Measurements from ENCODE around the gene AMDHD2.

DNA sequence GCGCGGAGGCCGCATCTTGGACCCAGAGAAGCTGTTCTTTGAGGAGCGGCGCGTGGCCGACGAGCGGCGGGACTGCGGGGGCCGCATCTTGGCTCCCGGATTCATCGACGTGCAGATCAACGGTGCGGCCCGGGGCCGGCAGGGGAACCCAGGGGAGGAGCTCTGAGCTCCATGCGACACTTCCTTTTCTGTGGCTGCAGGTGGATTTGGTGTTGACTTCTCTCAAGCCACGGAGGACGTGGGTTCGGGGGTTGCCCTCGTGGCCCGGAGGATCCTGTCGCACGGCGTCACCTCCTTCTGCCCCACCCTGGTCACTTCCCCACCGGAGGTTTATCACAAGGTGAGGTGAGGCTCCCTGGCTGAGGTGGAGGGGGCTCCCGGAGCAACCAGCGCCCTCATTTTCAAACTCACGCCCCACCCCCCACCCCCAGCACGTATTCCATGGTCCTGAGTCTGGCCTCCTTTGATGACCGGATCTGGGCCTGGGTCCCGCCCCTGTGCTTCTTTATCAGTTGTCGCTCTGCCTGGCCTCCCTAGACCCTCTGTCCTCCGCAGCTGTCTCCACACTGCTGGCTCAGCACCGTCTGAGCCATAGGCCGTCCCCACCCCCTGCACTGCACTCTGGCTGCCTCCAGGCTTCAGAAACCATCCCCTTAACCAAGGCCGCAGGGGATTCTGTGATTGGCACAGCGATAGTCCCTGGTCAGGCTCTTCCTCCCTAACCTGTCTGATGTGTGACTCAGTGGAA is 787 bp downstream of the AMDHD2 start:
- TF ChIP-seq CTCF (tag by site-specific recombination; IDR thresholded peaks at IDR 0.05) (no peak), ZNF24 (tag by site-specific recombination; IDR thresholded peaks at IDR 0.05) (no peak), ZFP41 (tag by site-specific recombination; IDR thresholded peaks at IDR 0.05; ENCODE audit: borderline replicate concordance) (no peak)
